ENCODE measurements around the gene PDE6A.

The PDE6A gene

DNA sequence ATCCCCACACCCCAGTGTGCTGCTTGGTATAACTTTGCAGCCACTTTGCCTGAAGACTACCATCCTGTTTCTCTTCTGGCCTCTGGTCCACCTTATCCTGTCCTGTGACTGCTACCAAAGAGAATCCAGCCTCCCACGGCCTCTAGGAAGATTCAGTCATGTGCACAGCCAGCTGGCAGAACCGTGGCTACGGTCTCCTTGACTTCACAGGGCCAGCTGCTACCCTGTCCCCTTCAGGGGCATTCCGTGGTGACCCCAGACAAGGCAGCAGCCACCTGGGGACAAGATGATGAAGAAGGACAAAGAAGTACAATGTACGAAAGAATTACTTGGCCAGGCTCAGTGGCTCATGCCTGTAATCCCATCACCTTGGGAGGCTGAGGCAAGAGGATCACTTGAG, 98.6 kb downstream of the PDE6A start:
- Histone ChIP-seq H3K79me2 (ENCODE audit: low read length) (no peaks in the 10 kb centered on the region), H2AFZ (ENCODE audit: low read depth, low read length) (no peak overlapping the region), H3K4me2 (ENCODE audit: low read length) (no peak overlapping the region), H4K20me1 (ENCODE audit: insufficient read depth, low read length) (no peaks in the 10 kb centered on the region), H3K4me3 (ENCODE audit: low read length) (no peak overlapping the region), H3K9ac (ENCODE audit: low read length) (no peak overlapping the region), H3K27ac (ENCODE audit: low read length) (no peak overlapping the region), H3K36me3 (replicated peaks; ENCODE audit: low read depth, low read length) (no peaks in the 10 kb centered on the region), H3K9me3 (ENCODE audit: insufficient read depth, low read length) (no peaks in the 10 kb centered on the region), H3K4me1 (ENCODE audit: low read length) (no peaks in the 10 kb centered on the region), H3K27me3 (ENCODE audit: low read depth, low read length) (no peaks in the 10 kb centered on the region)
- TF ChIP-seq, protein P1, sequence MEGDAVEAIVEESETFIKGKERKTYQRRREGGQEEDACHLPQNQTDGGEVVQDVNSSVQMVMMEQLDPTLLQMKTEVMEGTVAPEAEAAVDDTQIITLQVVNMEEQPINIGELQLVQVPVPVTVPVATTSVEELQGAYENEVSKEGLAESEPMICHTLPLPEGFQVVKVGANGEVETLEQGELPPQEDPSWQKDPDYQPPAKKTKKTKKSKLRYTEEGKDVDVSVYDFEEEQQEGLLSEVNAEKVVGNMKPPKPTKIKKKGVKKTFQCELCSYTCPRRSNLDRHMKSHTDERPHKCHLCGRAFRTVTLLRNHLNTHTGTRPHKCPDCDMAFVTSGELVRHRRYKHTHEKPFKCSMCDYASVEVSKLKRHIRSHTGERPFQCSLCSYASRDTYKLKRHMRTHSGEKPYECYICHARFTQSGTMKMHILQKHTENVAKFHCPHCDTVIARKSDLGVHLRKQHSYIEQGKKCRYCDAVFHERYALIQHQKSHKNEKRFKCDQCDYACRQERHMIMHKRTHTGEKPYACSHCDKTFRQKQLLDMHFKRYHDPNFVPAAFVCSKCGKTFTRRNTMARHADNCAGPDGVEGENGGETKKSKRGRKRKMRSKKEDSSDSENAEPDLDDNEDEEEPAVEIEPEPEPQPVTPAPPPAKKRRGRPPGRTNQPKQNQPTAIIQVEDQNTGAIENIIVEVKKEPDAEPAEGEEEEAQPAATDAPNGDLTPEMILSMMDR (IDR thresholded peaks at IDR 0.05; ENCODE audit: low read depth, low read length) = no peak
- no peak for TF ChIP-seq EZH2phosphoT487 (IDR thresholded peaks at IDR 0.05; ENCODE audit: low read depth)

DNA sequence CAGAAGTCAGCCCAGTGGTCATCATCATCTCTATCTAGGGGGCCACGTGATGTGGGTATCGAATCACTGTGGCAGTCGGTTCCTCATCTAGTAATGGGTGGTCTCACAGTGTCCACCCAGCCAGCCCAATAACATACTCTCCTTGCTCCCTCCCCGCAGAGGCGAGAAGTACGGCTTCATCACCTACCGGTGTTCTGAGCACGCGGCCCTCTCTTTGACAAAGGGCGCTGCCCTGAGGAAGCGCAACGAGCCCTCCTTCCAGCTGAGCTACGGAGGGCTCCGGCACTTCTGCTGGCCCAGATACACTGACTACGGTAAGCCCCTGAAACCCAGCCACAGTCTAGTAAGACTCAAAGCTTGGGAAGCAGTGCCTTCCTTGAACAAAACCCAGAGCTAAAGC, 99.0 kb downstream of the PDE6A start:
- H3K9me3 ChIP-seq (ENCODE audit: insufficient read depth, low read length) = no peaks in the 10 kb centered on the region

DNA sequence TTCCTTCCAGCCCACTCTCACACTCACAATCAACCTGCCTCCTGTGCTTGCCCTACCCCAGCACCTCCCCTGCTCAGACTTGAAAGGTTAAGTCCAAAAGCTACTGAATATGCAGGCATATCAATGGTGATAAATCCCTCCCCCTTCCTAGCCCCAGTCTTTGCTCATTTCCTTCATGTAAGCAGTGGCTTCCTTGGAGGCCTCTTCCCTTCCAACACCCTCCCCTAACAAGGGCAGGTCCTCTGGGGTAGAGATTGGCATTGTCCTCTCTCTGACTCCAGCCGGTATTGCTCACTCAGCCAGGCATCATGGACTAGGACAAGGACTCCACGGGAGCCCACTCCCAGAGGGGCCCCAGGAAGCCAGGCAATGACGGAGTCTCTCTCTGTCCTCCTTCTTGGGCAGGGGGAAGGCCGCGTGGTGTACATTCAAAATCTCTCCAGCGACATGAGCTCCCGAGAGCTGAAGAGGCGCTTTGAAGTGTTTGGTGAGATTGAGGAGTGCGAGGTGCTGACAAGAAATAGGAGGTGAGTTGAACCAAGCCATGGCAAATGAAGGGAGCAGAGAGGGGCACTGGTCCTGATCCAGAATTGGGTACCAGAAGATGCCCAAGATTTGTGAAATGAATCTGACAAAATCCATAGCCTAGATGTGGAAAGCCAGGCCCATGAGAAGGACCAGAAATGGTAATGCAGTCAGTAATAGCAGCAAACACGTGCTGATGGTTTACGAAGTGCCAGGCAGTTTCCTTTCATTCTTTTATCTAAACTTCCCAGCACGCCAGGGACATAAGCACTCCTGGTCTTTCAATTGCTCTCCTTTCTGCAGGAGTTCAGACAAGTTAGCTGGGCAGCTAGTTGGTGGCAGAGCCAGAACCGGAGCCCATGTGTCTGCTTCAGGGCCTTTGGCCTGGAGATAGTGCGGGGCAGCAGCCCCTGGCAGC, 102.5 kb downstream of the PDE6A start:
- no peak overlapping the region for H3K4me3 ChIP-seq (ENCODE audit: low read length)
- H3K36me3 ChIP-seq (replicated peaks; ENCODE audit: low read depth, low read length) = no peaks in the 10 kb centered on the region
- no peak overlapping the region for H3K4me2 ChIP-seq (ENCODE audit: low read length)
- TF ChIP-seq, protein P1 (IDR thresholded peaks at IDR 0.05; ENCODE audit: low read depth, low read length) = no peak
- no peak for TF ChIP-seq EZH2phosphoT487 (IDR thresholded peaks at IDR 0.05; ENCODE audit: low read depth)
- no peaks in the 10 kb centered on the region for H3K4me1 ChIP-seq (ENCODE audit: low read length)
- H2AFZ ChIP-seq (ENCODE audit: low read depth, low read length) = no peak overlapping the region
- H3K79me2 ChIP-seq (ENCODE audit: low read length) = no peaks in the 10 kb centered on the region
- H3K27me3 ChIP-seq (ENCODE audit: low read depth, low read length) = no peaks in the 10 kb centered on the region
- no peak overlapping the region for H3K27ac ChIP-seq (ENCODE audit: low read length)
- H3K9ac ChIP-seq (ENCODE audit: low read length) = no peak overlapping the region
- H4K20me1 ChIP-seq (ENCODE audit: insufficient read depth, low read length) = no peaks in the 10 kb centered on the region
- no peaks in the 10 kb centered on the region for H3K9me3 ChIP-seq (ENCODE audit: insufficient read depth, low read length)

More for the DNA sequence above, 99.0 kb downstream of the PDE6A start:
- no peak overlapping the region for H3K4me2 ChIP-seq (ENCODE audit: low read length)
- no peaks in the 10 kb centered on the region for H4K20me1 ChIP-seq (ENCODE audit: insufficient read depth, low read length)
- H2AFZ ChIP-seq (ENCODE audit: low read depth, low read length) = no peak overlapping the region
- no peaks in the 10 kb centered on the region for H3K4me1 ChIP-seq (ENCODE audit: low read length)
- no peaks in the 10 kb centered on the region for H3K79me2 ChIP-seq (ENCODE audit: low read length)
- no peak overlapping the region for H3K9ac ChIP-seq (ENCODE audit: low read length)
- TF ChIP-seq, protein P1 (IDR thresholded peaks at IDR 0.05; ENCODE audit: low read depth, low read length) = no peak
- TF ChIP-seq EZH2phosphoT487 (IDR thresholded peaks at IDR 0.05; ENCODE audit: low read depth) = no peak
- no peak overlapping the region for H3K27ac ChIP-seq (ENCODE audit: low read length)
- H3K27me3 ChIP-seq (ENCODE audit: low read depth, low read length) = no peaks in the 10 kb centered on the region
- no peak overlapping the region for H3K4me3 ChIP-seq (ENCODE audit: low read length)
- H3K36me3 ChIP-seq (replicated peaks; ENCODE audit: low read depth, low read length) = no peaks in the 10 kb centered on the region

DNA sequence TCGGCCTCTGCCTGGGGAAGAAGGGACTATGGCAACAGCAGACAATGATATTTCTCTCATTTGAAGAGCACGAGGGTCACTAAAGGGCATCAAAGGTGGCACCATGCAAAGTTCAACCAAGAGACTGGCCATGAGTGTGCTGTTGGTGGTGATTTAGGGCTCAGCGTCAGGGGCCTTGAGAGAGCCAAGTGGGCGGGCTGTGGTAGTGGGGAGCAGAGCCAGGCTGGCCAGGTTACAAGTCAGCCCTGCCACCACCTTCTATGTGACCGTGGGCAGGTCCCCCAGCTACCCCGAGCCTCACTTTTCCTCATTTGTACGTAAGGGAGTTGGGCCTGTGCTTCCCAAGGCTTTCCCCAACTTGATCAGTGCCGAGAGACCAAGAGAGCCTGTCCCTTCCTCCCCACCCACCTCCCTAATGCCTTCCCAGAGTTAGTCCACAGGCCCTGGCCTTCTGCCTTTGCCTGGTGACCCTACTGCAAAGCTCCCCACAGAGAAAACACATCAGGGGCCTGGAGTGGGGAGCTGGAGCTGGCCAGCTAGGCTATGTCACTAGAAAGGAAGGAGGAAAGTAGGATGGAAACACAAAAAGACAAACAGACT, 104.3 kb downstream of the PDE6A start:
- Histone ChIP-seq H3K27me3 (ENCODE audit: low read depth, low read length) (no peaks in the 10 kb centered on the region), H3K4me2 (ENCODE audit: low read length) (no peak overlapping the region), H3K9ac (ENCODE audit: low read length) (no peak overlapping the region), H4K20me1 (ENCODE audit: insufficient read depth, low read length) (no peaks in the 10 kb centered on the region), H2AFZ (ENCODE audit: low read depth, low read length) (no peak overlapping the region), H3K36me3 (replicated peaks; ENCODE audit: low read depth, low read length) (no peaks in the 10 kb centered on the region), H3K4me3 (ENCODE audit: low read length) (no peak overlapping the region), H3K4me1 (ENCODE audit: low read length) (no peaks in the 10 kb centered on the region), H3K27ac (ENCODE audit: low read length) (no peak overlapping the region), H3K9me3 (ENCODE audit: insufficient read depth, low read length) (no peaks in the 10 kb centered on the region), H3K79me2 (ENCODE audit: low read length) (no peaks in the 10 kb centered on the region)
- no peak for TF ChIP-seq EZH2phosphoT487 (IDR thresholded peaks at IDR 0.05; ENCODE audit: low read depth)
- TF ChIP-seq, protein P1 (IDR thresholded peaks at IDR 0.05; ENCODE audit: low read depth, low read length) = no peak
